Body of pancreas (tissue), 4 donors: ENCODE measurements around the gene COL8A1.

Source experiments
- POLR2A ChIP-seq, 3 donors: fragments of 450-650 bp; IDR thresholded peaks; one replicate each; pipeline ENCODE4 v1.6.1; 2016; ENCODE audit warnings: antibody characterized with exemption in 3 of 3, mild to moderate bottlenecking in 2 of 3
- TF ChIP-seq, protein P1 (sequence below), 7 experiments: fragments of 450-650 bp in 4 of 7; fragments of 200-600 bp in 3 of 7; sonication (generic) in 3 of 7; IDR thresholded peaks; one replicate each; pipeline ENCODE4 v1.5.1; 2016 to 2019; ENCODE audit warnings: antibody characterized with exemption in 7 of 7

DNA sequence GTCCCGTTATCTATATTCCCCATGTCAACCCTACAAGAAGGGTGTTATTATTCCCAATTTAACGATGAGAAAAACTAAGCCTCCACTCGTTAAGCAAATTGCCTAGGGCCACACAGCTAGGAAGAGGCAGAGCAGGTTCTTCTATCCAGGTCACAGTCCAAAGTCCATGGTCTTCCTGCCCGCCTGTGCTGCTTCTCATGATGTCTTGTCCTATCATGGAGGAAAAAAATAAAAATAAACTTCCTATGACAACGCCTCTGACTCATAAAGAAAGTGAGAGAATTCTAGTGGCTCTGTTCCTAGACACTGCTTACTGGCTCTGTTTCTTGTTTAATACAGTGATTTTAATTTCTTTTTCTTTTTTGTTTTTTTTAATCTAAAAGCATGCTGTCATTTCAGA is 9.7 kb downstream of the COL8A1 start:
- TF ChIP-seq POLR2A (IDR thresholded peaks at IDR 0.05) = no peak
- TF ChIP-seq, protein P1, sequence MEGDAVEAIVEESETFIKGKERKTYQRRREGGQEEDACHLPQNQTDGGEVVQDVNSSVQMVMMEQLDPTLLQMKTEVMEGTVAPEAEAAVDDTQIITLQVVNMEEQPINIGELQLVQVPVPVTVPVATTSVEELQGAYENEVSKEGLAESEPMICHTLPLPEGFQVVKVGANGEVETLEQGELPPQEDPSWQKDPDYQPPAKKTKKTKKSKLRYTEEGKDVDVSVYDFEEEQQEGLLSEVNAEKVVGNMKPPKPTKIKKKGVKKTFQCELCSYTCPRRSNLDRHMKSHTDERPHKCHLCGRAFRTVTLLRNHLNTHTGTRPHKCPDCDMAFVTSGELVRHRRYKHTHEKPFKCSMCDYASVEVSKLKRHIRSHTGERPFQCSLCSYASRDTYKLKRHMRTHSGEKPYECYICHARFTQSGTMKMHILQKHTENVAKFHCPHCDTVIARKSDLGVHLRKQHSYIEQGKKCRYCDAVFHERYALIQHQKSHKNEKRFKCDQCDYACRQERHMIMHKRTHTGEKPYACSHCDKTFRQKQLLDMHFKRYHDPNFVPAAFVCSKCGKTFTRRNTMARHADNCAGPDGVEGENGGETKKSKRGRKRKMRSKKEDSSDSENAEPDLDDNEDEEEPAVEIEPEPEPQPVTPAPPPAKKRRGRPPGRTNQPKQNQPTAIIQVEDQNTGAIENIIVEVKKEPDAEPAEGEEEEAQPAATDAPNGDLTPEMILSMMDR (IDR thresholded peaks at IDR 0.05) = no peak
